Measurements from ENCODE around the gene ENTPD2.

Gene ENTPD2

DNA sequence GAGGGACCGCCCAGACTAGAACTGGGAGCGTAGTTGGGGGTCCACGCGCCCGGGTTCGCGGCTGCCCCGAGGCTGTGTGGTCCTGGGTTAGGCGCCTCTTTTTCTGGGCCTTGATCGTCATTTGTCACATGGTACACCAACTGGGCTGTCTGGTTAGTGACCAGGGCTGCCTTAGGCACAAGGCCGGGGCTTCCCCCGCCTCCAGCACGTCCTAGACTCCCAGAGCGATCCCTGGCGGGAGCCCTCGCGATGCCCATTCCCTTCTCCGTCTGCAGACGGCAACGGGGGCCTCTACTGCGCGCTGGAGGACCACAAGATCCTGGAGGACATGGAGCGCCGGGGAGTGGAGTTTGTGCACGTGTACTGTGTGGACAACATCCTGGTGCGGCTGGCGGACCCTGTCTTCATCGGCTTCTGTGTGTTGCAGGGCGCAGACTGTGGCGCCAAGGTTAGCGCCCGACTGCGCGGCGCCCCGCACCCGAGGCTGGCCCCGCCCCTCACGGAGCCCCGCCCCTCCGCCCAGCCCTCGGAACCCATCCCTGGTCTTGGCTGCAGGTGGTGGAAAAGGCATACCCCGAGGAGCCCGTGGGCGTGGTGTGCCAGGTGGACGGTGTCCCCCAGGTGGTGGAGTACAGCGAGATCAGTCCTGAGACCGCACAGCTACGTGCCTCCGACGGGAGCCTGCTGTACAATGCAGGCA, 25.0 kb upstream of the ENTPD2 start:
- no peak for FAIRE-seq

DNA sequence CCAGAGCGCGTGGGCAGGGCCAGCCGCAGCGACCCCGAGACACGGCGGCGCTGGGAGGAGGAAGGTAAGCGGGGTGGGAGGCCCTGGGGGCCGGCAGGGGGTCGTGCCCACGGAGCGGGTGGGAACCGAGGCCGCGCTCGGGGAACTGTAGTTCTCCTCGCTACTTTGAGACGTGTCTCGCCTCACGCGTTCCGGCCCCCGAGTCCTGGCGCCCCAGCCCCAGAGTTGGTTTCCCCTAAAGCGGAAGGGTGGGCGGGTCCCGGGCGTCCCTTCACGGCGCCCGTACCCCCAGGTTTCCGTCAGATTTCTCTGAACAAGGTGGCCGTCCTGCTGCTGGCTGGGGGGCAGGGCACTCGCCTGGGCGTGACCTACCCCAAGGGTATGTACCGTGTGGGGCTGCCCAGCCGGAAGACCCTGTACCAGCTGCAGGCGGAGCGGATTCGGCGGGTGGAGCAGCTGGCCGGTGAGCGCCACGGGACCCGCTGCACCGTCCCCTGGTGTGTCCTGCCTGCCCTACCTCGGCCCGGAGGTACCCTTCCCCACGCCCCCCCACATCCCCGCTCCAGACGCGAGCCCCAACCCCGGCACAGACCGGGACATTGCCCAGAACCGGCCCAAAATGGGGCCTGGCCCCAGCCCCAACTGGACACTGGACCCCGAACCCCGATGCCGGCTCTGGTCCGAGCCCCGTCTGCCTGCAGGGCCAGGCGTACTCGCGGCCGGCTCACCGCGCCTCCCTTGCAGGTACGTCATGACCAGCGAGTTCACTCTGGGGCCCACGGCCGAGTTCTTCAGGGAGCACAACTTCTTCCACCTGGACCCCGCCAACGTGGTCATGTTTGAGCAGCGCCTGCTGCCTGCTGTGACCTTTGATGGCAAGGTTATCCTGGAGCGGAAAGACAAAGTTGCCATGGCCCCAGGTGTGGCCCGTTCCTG, 24.2 kb upstream of the ENTPD2 start:
- no peak for FAIRE-seq

DNA sequence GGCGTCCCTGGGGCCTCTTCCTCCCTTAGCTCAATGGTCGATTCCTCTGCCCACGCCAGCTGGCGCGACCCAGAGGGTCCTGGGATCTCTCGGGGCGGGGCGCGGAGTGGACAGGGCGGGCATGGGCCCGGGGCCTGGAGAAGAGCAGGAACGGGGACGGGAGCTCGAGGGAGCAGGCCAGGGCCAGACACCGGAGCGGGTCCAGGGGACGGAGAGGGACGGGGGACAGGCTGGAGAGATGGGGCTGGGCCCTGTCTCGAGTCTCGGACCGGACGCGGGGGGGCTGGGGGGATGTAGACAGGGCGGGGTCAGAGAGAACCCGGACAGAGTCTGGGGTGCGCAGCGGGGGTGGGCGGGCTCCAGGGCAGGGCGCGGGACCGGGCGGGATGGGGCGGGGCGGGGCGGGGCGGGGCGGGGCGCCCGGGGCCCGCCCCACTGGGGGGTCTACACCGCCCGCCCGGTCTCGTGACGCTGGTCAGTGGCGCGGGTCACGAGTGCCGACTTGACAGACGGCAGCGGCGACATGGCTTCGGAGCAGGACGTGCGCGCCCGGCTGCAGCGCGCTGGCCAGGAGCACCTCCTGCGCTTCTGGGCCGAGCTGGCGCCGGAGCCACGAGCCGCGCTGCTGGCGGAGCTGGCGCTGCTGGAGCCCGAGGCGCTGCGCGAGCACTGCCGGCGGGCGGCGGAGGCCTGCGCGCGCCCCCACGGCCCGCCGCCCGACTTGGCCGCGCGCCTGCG, 23.3 kb upstream of the ENTPD2 start, which contains the start of gene UAP1L1:
TSS of gene UAP1L1 (plus strand) at position 508 of the 738 bp plus-strand sequence. CDS start at position 524, 16 bp downstream.
- FAIRE-seq, result no peak

DNA sequence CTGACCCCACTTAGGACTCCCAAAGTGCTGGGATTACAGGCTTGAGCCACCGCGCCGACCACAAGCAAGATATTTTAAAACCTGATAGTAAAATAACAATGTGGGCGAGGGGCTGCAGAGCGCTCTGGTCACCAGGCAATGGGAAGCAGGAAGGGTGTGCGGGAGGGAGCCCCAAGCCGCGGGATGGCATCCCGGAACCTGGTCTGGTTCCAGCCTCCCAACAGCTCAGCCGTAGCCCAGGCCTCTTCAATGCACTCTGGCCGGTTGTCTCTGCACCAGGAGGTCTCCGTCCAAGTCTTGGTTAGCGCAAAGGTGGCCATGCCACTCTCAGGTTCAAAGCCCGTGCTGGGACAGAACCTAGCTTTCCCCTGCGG, 22.8 kb upstream of the ENTPD2 start:
- no peak for FAIRE-seq

DNA sequence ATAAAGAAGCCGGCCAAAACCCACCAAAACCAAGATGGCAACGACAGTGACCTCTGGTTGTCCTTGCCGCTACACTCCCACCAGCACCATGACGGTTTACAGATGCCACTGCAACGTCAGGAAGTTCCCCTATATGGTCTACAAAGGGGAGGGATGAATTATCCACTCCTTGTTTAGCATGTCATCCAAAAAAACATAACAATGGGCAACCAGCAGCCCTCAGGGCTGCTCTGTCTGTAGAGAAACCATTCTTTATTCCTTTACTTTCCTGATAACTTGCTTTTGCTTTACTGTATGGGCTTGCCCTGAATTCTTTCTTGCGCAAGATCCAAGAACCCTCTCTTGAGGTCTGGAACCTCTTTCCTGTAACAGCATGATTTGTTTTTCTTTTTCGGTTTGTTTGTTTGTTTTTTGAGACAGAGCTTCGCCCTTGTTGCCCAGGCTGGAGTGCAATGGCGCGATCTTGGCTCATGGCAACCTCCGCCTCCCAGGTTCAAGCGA, 21.5 kb upstream of the ENTPD2 start:
- no peak for FAIRE-seq

DNA sequence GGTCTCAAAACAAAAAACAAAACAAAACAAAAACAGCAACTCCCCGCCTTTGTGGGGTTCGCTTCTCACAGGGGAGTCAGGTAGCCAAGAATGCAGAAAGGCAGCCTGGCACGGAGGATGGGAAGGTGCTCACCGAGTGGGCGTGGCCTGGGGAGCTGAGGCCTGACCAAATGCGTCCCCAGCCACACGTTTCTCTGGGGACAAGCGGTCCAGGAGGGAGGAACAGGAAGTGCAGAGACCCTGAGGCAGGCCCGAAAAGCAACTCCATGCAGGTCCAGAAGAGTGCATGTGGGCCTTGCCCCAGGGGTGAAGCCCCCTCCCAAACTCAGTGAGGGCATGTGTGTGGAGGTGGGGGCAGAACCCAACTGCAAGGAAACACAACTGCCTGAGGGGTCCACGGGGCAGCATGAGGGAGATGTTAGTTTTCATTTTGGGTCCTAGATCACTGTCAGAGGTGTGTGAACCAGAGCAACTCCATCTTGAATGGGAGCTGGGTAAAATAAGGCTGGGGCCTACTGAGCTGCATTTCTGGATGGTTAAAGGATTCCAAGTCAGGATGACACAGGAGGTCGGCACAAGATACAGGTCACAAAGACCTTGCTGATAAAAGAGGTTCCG, 20.9 kb upstream of the ENTPD2 start:
- no peak for FAIRE-seq

DNA sequence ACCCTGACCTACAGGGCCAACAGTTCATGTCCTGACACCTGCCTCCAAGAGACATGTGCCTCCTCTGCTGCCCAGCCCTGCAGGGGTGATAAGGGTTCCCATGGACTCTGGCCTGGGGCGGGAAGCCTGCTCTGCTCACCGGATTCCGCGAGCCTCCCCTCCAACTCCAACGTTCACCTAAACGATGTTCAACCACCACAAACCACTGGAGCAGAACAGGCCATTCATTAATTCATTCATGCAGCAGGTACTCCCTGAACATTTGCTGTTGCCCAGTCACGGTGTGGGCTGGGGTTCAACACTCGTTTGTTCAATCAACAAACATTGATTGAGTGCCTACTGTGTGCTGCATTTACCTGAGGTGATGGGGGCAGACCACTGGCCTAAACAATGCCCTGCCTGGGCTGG, 20.1 kb upstream of the ENTPD2 start:
- FAIRE-seq, result no peak

DNA sequence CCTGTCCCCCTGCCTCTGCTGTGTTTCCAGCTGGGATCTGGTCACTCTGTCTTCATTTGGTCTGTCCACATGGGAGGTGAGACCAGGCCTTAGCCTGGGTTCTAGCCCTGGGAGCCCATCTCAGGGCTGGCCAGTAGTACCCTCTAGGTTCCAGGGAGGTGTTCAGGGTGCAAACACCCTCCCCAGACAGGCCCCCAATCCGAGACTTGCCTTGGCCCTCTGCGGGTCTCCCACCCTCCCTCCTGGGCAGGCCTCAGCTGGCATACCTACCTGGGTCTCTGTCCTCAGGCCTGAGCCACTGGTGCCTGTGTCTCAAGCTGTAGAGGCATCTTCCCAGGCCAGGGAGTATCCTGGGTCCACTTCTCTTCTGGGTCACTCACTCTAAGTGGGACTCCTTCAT, 17.4 kb upstream of the ENTPD2 start:
- FAIRE-seq, result no peak

DNA sequence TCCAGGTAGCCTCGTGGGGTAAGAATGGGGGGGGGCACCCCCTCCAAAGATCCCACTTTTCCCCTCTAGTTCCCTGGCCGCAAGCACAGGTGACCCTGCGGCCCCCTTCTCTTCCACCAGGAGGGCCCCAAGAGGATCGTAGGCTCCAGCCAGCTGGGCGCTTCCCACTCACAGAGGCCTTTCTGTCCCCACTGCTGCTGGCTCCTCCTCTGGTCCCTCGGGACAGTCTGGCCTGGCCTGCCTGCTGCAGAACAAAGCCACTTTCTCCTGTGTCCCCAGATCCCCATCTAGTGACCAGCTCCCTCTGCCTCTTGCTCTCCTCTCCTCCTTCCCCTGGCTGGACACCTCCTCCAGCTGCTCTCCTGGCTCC, 17.0 kb upstream of the ENTPD2 start:
- FAIRE-seq, result no peak

DNA sequence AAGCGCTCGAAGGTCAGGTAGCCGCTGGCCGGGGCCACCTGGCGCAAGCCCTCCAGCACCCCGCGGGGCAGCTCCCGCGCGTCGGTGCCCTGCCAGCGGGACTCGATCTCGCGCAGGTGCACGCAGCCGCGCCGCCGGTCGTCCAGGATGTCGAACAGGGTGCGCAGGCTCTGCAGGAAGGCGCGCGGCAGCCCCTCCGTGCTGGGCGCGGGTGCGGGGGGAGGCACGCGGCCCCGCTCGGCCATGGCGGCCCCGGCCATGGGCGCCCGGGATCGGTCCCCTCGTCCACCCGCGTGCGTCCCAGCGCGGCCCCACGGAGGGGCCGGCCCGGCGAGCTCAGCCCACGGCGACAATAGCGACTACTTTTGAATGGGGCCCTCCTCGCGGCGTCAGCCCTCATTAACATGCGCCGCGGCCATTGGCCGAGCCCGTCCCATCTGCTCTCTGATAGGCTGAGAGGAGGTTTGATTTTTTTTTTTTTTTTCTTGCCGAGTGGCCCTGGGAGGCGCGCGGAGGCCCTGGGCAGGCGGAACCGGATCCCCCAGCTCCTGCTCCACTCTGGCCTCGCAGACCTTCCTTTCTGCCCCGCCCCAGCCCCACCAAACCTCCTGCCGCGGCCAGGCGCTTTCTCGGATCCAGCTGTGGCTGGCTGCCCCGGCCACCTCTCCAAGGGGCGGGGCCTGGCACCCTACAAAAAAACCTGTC, 16.5 kb upstream of the ENTPD2 start, which contains the start of gene SAPCD2:
TSS of gene SAPCD2 (minus strand) at position 357 of the 705 bp plus-strand sequence. CDS start at position 260, 97 bp downstream.
- peak; percentile 95 for FAIRE-seq

DNA sequence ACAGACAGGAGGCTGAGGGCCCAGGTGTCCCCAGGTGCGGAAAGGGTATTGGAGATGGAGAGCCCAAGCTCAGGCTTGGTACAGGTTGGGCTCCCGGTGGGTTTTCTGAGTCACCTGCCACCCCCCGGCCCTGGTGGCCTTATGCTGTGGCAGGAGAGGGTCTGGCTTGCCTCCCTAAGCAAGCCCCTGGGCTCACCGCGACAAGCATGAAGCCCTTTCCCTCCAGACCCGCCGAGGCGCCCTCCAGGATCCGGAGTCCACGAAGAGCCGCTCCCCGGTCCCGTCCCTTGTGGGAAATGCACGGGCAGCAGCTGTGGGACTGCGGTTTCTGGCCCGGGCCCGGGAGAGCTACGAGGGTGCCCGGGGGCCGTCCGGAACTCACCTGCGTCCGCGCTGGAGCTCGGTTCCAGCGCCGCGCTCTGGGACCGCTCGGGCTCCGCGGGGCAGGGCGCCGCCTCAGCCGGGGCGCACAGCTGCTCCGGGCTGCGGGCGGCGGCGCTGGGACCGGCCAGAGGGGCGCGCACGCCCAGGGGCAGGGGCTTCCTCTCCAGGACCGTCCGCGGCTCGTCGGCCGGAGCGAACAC, 15.7 kb upstream of the ENTPD2 start:
- FAIRE-seq, result no peak

DNA sequence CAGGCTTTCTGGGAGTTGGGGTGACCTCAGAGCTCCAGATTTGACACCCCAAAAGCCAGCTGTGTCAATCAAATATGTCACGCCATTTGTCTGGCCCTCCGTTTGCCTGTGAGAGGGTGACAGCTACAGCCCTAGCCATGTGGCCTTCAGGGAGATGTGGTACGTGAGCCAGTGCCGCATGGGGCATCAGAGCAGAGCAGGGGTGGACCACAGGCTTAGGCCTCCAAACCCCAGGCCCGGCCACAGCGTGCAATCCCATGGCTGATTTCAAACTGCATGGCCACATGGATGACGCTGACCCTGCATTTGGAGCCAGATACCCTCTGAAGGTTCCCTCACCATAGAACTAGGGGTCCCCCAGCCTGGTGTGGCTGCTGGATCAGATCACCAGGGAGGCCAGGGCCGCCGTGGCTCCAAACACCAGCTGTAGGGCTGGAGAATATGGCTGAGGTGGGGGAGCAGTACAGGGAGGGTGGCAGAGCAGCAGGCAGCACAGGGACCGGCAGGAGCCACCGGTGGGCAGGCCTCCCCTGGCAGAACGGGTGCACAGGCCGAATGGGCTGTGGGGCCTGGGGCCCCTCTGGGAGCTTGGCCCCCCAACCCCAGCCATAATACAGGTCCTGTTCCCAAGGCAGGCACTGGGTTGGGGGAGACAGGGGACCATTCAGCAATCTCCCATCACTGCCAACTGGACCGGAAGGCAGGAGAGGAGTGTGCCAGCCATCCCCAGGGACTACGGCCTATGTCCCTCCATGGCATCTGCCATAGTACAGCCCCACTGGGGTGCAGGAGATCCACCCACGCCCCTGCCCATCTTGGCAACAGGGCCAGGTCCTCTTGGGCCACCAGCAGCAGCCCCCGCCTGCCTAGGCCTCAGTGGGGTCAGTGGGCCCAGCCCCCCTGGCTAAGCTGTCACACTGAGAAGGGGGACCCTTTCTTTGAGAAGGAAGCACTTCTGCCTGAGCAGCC, 15.0 kb upstream of the ENTPD2 start:
- FAIRE-seq, result no peak

DNA sequence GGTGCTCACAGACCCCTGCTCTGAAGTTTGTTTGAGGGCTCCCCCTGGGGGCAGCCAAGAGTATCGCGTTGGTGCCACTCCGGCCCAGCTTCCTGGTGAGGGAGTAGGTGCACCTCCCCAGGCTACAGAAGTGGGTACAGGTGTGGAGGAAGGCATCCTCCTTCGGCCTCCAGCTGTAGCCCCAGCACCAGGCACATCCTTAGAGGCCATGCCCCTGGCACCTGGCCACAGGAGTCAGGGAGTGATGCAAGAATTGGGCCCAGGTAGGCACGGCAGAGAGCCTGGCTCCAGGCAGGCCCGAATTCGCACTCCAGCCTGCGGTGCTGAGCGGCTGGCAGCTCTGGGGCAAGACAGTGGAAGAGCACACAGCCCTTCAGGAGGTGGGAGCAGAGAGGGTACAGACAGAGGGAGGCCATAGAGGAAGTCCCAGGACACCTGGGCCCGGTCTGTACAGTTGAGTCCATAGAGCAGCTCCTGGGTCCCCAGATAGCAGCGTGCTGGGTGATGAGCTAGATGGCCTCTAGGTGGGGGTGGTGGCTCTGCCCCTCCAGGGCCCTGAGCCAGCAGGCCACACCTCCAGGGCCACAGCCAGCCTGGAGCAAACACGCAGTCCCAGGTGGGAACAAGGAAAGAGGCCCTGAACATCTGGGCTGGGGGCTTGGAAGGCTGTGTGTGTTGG, 14.1 kb upstream of the ENTPD2 start:
- FAIRE-seq, result no peak

DNA sequence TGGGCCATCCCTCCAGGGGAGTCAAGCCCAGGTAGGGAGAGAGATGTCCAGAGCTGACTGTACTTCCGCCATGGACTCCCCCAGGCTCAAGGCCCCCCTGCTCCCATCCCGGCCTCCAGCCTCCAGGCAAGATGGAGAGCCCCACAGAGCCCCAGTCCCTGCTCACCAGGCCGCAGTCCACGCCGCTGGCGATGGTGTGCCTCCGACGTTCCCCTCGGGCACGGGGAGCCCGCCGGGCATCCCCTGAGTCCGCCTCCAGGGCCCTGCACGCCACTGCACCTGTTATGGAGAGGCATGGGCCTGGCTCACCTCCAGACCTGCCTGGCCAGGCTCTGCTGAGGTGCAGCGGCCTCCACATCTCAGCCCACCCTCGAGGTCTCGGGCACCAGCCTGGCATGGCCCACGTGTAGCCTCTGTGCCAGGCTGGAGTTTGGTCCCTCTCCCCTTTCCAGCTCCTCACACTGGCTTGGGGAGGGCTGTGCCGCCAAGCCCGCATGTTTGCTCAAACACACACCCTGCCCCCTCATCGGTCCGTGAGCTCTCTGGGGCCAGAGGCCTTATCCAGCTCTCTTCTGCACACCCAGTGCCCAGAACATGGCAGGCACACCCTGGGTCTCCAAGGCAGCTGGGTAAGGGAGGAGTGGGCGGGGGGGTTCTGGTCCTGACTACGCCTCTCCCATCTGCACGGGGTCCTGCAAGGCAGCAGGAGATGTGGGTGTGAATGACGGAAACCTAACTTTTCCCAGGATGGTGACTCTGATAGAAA, 12.4 kb upstream of the ENTPD2 start:
- FAIRE-seq, result no peak

DNA sequence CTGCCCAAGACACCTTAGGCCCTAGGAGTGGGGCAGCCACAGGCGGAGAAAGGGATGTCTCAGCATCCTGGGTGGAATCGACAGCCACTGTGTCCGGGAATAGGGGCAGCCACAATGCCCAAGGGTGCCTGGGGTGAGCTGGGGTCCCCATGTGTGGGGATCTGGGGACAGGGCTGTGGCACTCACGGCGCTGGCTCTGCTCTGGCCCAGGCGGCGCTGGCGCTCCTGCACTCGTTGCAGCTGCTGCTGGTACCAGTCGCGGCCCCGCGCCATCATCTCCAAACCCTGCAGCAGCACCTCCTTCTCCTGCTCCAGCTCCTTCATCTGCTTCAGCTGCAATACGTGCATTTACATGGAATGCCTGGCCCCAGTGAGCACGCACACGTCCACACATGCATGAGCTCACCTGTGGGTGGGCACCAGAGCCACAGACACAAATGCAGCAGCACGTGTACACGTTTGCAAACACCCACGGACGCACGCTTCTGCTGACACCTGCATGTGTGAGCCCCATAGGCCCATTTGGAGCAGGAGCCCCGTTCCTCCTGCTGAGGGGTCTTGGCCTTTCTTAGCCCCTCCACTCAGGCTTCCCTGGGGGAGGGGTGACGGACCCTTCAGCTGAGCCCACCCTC, 11.6 kb upstream of the ENTPD2 start:
- FAIRE-seq, result no peak

DNA sequence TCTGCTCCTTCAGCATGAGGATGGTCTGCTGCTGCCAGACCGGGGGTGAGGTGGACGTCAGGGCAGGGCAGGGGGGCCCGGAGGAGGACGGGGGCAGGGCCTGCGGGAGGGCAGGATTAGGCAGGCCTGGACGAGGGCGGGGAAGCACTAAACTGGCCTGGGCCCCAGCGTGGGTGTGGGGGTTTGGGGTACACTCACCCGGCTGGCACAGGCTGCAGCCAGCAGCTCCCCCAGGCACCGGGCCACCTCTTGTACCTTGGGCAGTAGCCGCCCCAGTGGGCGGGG, 11.0 kb upstream of the ENTPD2 start:
- no peak for FAIRE-seq

DNA sequence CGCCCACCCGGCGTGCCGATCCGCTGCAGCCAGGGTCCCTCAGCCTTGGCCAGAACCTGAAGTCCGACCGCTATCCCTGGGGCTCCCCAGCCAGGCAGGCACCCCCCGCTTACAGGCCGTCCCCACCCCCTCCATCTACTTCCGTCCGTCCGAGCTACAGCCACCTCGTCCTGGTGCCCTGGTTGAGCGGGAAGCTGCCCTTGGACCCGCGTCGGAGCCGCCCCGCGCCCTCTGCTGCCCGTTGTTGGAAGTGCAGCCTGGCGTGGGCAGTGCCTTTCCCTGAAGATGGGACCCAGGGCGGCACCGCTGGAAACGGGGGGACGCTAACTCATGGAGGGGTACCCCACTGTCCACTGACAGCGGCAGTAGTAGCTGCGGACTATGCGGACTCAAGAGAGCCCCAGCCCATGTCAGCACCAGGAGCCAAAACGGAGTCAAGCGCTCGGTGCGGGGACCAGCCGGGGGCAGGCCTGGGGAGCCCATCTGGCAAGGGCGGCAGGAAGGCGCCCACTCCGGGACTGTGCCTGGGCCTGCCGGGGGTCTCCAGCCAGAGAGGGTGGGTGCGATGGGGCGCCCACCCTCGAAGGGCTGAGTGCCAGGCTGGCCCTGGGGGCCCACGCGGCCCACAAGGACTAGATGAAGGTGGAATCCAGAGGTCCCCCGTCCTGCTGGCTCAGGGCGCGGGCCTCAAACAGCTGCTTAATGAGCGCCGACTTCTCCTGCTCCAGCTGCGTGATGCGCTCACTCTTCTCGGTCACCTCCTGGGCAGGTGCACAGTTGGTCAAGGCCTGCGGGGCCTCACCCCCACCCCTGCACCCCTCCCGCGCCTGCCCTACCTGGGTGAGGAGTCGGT, 10.4 kb upstream of the ENTPD2 start:
- no peak for FAIRE-seq
